Stimulated activated naive CD8-positive, alpha-beta T cell treated with anti-CD3 and anti-CD28 coated beads, Interleukin-15, Interleukin-2, amounts not matched to agents 100 ng/mL and 50 ng/mL, for 24 hours (primary cell): Measurements from ENCODE around the gene TMEM181.
"Not testable (repeated sequence)": the region's sequence is repeated elsewhere in the genome, so short reads cannot be mapped to it uniquely, and the experiment has no call there.

Source experiments
- H3K27ac Mint-ChIP-seq: one replicate; pipeline ENCODE4 v1.8.0; 2021; ENCODE audit warnings: mild to moderate bottlenecking, mixed read lengths
- H3K27me3 Mint-ChIP-seq: one replicate; pipeline ENCODE4 v1.8.0; 2021; ENCODE audit warnings: mixed read lengths
- H3K36me3 Mint-ChIP-seq: one replicate; pipeline ENCODE4 v1.8.0; 2021; ENCODE audit warnings: low read depth, mixed read lengths
- H3K4me1 Mint-ChIP-seq: one replicate; pipeline ENCODE4 v1.8.0; 2021; ENCODE audit warnings: low read depth, mixed read lengths
- H3K4me3 Mint-ChIP-seq: one replicate; pipeline ENCODE4 v1.8.0; 2021; ENCODE audit warnings: mild to moderate bottlenecking, mixed read lengths
- H3K9me3 Mint-ChIP-seq: one replicate; pipeline ENCODE4 v1.8.0; 2021; ENCODE audit warnings: mixed read lengths

TMEM181 gene

GRCh38 chr6:158552055-158552795 lies 7.7 kb upstream of the TMEM181 start:
- H3K27ac Mint-ChIP-seq: no peak overlapping the region
- H3K36me3 Mint-ChIP-seq: no peaks in the 10 kb centered on the region
- H3K9me3 Mint-ChIP-seq: no peaks in the 10 kb centered on the region
- H3K4me3 Mint-ChIP-seq: no peak overlapping the region
- H3K4me1 Mint-ChIP-seq: no peaks in the 10 kb centered on the region
- no peaks in the 10 kb centered on the region for H3K27me3 Mint-ChIP-seq

GRCh38 chr6:158552796-158553138 lies 7.1 kb upstream of the TMEM181 start:
- H3K4me1 Mint-ChIP-seq: no peaks in the 10 kb centered on the region
- no peaks in the 10 kb centered on the region for H3K9me3 Mint-ChIP-seq
- no peak overlapping the region for H3K27ac Mint-ChIP-seq
- no peak overlapping the region for H3K4me3 Mint-ChIP-seq
- H3K27me3 Mint-ChIP-seq: no peaks in the 10 kb centered on the region
- no peaks in the 10 kb centered on the region for H3K36me3 Mint-ChIP-seq

- Mint-ChIP-seq H3K27me3 (no peaks in the 10 kb centered on the region), H3K4me1 (peaks cover 6% of the 10 kb centered on the region), H3K4me3 (no peak overlapping the region), H3K27ac (no peak overlapping the region), H3K36me3 (no peaks in the 10 kb centered on the region), H3K9me3 (no peaks in the 10 kb centered on the region)
These were observed 5.1 kb upstream of the TMEM181 start for GRCh38 chr6:158554611-158555361.

DNA sequence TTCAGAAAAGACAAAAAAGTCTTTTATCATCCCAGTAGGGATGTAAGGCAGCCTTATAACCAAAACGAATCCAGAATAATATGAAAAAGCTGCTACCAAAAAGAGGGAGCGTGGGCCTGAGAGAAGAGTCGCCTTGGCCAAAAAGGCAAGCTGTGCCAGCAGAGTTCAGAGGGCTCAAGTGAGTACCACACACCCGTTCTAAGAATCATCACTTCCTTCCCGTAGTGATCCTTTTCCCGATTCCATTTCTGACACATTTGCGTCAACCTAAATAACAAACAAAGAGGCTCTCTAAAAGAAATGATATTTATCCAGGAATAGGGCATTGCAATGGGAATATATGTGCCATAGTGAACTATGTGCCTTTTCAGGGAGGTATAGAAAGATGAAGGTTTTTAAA lies 3.8 kb upstream of the TMEM181 start:
- H3K36me3 Mint-ChIP-seq: peaks cover 6% of the 10 kb centered on the region
- H3K27me3 Mint-ChIP-seq: no peaks in the 10 kb centered on the region
- no peaks in the 10 kb centered on the region for H3K9me3 Mint-ChIP-seq
- H3K4me1 Mint-ChIP-seq: peaks cover 11% of the 10 kb centered on the region
- no peak overlapping the region for H3K4me3 Mint-ChIP-seq
- no peak overlapping the region for H3K27ac Mint-ChIP-seq

DNA sequence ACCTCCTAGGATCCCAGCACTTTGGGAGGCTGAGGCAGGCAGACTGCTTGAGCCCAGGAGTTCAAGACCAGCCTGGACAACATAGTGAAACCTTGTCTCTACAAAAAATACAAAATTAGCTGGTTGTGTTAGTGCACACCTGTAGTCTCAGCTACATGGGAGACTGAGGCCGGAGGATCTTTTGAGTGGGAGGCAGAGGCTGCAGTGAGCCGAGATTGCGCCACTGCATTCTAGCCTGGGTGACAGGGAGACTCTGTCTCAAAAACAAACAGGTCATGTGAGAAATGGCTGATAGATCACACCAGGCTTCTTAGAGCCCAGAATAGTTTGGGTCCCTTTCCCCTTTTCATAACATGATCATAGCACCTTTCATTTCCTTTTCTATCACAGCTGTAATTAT lies 2.8 kb upstream of the TMEM181 start:
- H3K4me1 Mint-ChIP-seq: peaks cover 21% of the 10 kb centered on the region
- H3K9me3 Mint-ChIP-seq, H3K4me3 Mint-ChIP-seq, H3K27ac Mint-ChIP-seq, H3K27me3 Mint-ChIP-seq, H3K36me3 Mint-ChIP-seq: not testable (repeated sequence)

GRCh38 chr6:158557927-158558326 lies 2.0 kb upstream of the TMEM181 start:
- no peak overlapping the region for H3K27ac Mint-ChIP-seq
- peaks cover 30% of the 10 kb centered on the region for H3K4me1 Mint-ChIP-seq
- H3K4me3 Mint-ChIP-seq: no peak overlapping the region
- H3K27me3 Mint-ChIP-seq: no peaks in the 10 kb centered on the region
- H3K36me3 Mint-ChIP-seq: peaks cover 8% of the 10 kb centered on the region
- H3K9me3 Mint-ChIP-seq: no peaks in the 10 kb centered on the region

DNA sequence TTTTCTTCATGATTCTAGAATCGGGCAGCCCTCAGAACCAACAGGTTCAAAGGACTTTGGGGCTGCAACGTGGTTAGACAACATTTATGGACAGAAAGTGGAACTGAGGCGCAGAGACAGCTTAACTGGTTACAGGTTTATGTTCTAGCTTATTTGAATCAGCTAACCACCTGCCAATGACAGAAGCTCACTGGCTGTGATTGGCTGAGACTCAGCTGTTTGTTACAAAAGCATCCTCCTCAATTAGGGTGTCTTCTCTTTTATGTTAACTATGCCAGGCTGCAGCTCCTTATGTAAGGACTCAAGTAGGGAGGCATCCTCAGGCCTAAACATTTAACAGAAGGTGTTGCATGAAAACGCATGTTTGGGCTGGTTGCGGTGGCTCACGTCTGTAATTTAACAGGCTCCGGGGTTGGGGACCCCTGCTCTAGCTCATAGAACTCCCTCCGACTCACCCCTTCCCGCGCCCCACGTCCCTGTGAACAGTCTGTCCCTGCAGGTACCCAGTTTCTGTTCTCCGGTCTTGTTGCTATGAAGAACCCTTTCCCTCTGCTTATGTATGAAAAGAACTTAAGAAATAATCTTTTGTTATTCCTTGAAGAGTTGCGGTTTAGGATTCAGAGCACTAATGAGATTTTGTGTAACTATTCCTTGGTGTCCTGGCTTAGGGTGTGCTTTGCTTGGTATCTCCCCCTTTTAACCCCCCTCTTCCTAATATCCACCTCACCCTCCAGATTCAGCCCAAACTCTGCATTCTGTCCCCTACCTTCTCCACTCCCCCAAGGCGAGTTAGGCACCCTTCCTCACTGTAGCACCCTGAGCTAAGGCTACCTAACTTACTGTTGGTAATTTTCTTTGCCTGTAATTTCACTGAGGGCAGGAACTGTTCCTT lies 1.2 kb upstream of the TMEM181 start:
- Mint-ChIP-seq H3K4me3 (peak overlapping the region; percentile 90), H3K36me3 (peaks cover 8% of the 10 kb centered on the region), H3K27me3 (no peaks in the 10 kb centered on the region), H3K9me3 (no peaks in the 10 kb centered on the region), H3K27ac (peak overlapping the region; percentile 52), H3K4me1 (peaks cover 33% of the 10 kb centered on the region)

GRCh38 chr6:158559338-158559894 lies 475 bp upstream of the TMEM181 start:
- H3K36me3 Mint-ChIP-seq: peaks cover 8% of the 10 kb centered on the region
- H3K9me3 Mint-ChIP-seq: no peaks in the 10 kb centered on the region
- H3K4me3 Mint-ChIP-seq: peak overlapping the region; percentile 90
- peak overlapping the region; percentile 52 for H3K27ac Mint-ChIP-seq
- H3K27me3 Mint-ChIP-seq: no peaks in the 10 kb centered on the region
- H3K4me1 Mint-ChIP-seq: peaks cover 41% of the 10 kb centered on the region

DNA sequence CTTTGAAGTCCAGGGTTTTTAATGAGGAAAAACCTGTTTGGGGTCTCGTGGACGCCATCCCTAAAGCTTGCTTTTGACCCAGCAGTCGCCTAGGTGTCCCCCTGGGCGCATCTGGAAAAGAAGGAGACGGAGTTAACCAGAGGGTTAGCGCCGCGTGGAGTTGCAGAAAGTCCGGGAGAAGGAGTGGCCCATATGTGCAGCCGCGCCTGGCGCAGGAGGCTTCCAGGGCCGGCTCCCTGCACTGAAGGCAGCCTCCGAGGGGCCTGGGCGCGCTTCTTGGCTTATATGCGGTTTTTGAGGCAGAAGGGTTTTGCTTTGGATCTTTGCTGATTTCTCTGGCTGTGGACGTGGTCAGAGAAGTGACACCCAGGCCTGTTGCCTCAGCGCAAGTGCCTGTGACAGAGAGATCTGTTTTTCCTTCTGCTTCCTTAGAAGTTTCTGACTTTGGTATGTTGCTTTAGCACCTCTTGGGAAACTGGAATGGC lies 987 bp downstream of the TMEM181 start:
- no peaks in the 10 kb centered on the region for H3K27me3 Mint-ChIP-seq
- H3K27ac Mint-ChIP-seq: peak overlapping the region; percentile 98
- H3K4me1 Mint-ChIP-seq: peaks cover 55% of the 10 kb centered on the region
- peaks cover 9% of the 10 kb centered on the region for H3K36me3 Mint-ChIP-seq
- H3K4me3 Mint-ChIP-seq: peak overlapping the region; percentile 90
- no peaks in the 10 kb centered on the region for H3K9me3 Mint-ChIP-seq

DNA sequence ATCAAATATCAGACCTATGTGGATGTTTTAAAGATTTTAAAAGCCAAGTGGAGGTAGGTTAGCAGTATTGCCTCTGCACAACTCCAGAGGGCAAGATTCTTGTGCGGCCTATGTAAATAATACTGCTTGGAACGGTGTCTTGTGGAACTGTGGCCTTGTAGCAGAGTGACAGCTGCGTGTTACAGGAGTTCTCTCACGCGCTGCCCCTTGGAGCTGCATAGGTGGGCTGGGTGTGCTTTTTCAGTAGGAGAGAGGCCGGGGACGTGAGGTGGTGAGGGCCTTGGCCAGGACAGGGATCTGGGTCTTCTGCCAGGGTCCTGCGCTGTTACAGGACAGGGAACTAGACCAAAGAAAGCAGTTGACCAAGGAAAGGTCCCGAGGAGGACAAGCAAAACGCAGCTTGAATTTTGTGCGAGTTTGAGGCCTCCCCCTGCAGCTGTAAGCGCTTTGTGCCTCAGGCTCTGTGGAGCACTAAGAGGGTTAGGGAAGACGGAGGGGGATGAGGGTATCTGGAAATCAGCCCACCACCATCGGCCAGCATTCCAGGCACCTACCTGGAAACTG lies 1.5 kb downstream of the TMEM181 start:
- Mint-ChIP-seq H3K4me1 (peaks cover 59% of the 10 kb centered on the region), H3K27ac (peak overlapping the region; percentile 98), H3K27me3 (no peaks in the 10 kb centered on the region), H3K36me3 (peaks cover 14% of the 10 kb centered on the region), H3K4me3 (peak overlapping the region; percentile 90), H3K9me3 (no peaks in the 10 kb centered on the region)

DNA sequence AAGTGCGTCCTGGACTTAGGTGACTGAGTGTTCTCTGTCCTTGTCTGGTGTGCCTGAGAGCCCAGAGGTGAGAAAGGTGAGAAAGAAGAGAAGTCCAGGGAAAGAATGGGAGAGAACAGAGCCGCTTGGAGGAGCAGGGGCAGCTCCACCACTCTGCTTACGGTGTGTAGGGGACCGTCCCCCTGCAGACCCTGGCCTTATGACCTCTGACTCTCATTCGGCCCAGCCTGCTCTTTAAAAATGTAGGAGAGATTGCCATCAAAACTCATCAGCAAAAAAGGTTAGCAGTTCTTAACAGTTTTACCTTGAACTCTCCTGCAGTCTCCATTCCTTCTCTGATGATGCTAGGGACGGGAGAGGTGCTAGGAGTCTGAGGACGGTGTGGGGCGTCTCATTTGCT lies 2.0 kb downstream of the TMEM181 start:
- Mint-ChIP-seq H3K27ac (peak overlapping the region; percentile 98), H3K36me3 (peaks cover 14% of the 10 kb centered on the region), H3K27me3 (no peaks in the 10 kb centered on the region), H3K4me1 (peaks cover 64% of the 10 kb centered on the region), H3K9me3 (no peaks in the 10 kb centered on the region), H3K4me3 (peak overlapping the region; percentile 90)

DNA sequence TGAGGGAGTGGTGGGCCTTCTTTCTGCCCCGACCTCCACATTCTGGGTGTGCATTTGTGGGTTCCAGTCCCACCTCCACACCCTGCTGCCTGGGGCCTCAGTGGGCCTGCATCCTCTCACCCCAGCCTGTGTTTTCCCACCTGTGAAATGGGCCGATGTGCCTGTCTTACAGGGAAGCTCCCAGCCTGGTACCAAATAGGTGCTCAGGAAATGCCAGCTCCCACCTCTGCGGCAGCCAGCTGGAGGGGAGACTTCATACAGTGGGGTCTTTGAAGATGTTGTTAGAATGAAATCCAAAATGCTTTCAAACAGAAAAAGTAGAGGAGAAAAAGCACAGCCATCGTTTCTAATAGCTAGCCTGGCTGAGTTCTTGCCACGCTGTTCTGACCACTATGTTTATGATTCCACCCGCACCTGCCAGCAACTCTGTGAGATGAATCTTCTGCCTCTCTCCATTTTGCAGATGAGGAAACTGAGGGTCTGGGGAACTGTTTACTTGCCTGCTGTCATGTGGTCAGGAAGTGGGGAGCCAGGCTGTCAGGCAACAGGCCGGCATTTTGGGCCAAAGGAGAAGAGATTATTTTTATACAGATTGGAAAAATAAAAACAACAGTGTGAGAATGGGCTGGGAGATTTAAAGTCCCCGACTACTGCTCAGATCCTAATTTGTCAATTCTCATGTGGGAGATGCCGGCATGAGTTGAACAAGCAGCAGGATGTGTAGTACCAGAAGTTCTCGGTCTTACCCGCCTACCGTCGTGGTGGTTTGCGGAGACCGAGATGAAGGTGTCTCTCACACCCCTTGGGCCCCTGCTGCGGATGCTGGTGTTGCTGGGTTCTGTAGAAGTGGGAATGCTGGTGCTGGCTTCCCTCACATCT lies 4.6 kb downstream of the TMEM181 start:
- Mint-ChIP-seq H3K9me3 (no peaks in the 10 kb centered on the region), H3K36me3 (peaks cover 26% of the 10 kb centered on the region), H3K27me3 (no peaks in the 10 kb centered on the region), H3K4me1 (peaks cover 83% of the 10 kb centered on the region), H3K27ac (peak overlapping the region; percentile 14), H3K4me3 (peak overlapping the region; percentile 24)

DNA sequence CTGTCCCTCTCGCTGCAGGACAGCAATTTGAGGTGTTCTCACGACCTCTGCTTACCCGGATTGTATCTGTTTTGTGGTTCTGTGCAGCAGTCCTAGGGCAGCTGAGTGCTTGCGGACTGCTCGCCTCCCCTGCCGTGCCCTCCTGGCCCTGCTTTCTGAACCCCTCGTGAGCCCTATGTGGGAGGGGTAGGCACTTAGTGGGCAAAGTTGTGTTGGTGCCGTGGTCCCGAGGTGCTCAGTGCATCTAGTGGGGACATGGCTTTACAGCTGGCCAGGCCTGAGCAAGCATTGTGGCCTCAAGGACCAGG lies 5.2 kb downstream of the TMEM181 start:
- peak overlapping the region; percentile 36 for H3K4me3 Mint-ChIP-seq
- H3K4me1 Mint-ChIP-seq: peaks cover 88% of the 10 kb centered on the region
- no peaks in the 10 kb centered on the region for H3K9me3 Mint-ChIP-seq
- H3K27ac Mint-ChIP-seq: no peak overlapping the region
- H3K27me3 Mint-ChIP-seq: no peaks in the 10 kb centered on the region
- peaks cover 30% of the 10 kb centered on the region for H3K36me3 Mint-ChIP-seq
